Measurements from ENCODE around the gene THSD7B.

- no peak for TF ChIP-seq CTCF (IDR thresholded peaks at IDR 0.05)
- no peak for TF ChIP-seq POLR2AphosphoS5 (IDR thresholded peaks at IDR 0.05)
Measured at GRCh38 chr2:137048455-137048854, 283.1 kb downstream of the THSD7B start.

Data from upper lobe of left lung (tissue), 4 donors.